ENCODE measurements around the gene RAB31. TPM values are rescaled to one million over a fixed set of nuclear protein-coding genes. Genes with fewer than 3 reads are reported as not detected.

RAB31 gene
- total and polyA plus RNA-seq, 8 donors: 1.4 to 28.2 (median 4.5) TPM

- no peak overlapping the region for H3K27ac ChIP-seq
- no peak for DNase-seq
- no peak for FAIRE-seq
- H3K9me3 ChIP-seq: no peaks in the 10 kb centered on the region
- 100% methylated on average over 1 of the region's 1 CpG for WGBS, 2 donors
- intact Hi-C loops (cut with DNase I): no loop called here
- no peaks in the 10 kb centered on the region for H3K27me3 ChIP-seq
- H3K4me3 ChIP-seq: no peak overlapping the region
- H3K4me1 ChIP-seq: peaks cover 6 to 12% (median 8%) of the 10 kb centered on the region in 3 donors
- no peaks in the 10 kb centered on the region for H3K36me3 ChIP-seq
- no peak for TF ChIP-seq CTCF (IDR thresholded peaks at IDR 0.05)
- ATAC-seq: no peak
Measured at GRCh38 chr18:9878095-9878494, 170.0 kb downstream of the RAB31 start.

- Histone ChIP-seq H3K36me3 (no peaks in the 10 kb centered on the region), H3K27ac (no peak overlapping the region), H3K9me3 (no peaks in the 10 kb centered on the region), H3K27me3 (no peaks in the 10 kb centered on the region), H3K4me3 (no peak overlapping the region), H3K4me1 (peaks cover 6 to 12% (median 8%) of the 10 kb centered on the region in 3 donors)
- no peak for FAIRE-seq
- TF ChIP-seq CTCF (IDR thresholded peaks at IDR 0.05): no peak
- 94 to 95% methylated on average over 6 of the region's 6 CpGs for WGBS, 2 donors
- no peak for DNase-seq
- intact Hi-C loops (cut with DNase I): no loop called here
- ATAC-seq: no peak
Measured at GRCh38 chr18:9878783-9879242, 170.7 kb downstream of the RAB31 start.

- intact Hi-C loops (cut with DNase I): no loop called here
- H3K27ac ChIP-seq: no peak overlapping the region
- ATAC-seq (no peak), DNase-seq (no peak), FAIRE-seq (no peak)
- no peaks in the 10 kb centered on the region for H3K9me3 ChIP-seq
- H3K4me3 ChIP-seq: no peak overlapping the region
- no peaks in the 10 kb centered on the region for H3K27me3 ChIP-seq
- no peaks in the 10 kb centered on the region for H3K4me1 ChIP-seq
- no peaks in the 10 kb centered on the region for H3K36me3 ChIP-seq
- 74 to 79% methylated on average over 6 of the region's 6 CpGs for WGBS, 2 donors
- no peak for TF ChIP-seq CTCF (IDR thresholded peaks at IDR 0.05)
Measured at GRCh38 chr18:9884090-9884489, 176.0 kb downstream of the RAB31 start.

- no peak for TF ChIP-seq CTCF (IDR thresholded peaks at IDR 0.05)
- Histone ChIP-seq H3K36me3 (no peaks in the 10 kb centered on the region), H3K4me3 (no peak overlapping the region), H3K27me3 (no peaks in the 10 kb centered on the region), H3K4me1 (no peaks in the 10 kb centered on the region), H3K27ac (no peak overlapping the region), H3K9me3 (no peaks in the 10 kb centered on the region)
- FAIRE-seq (no peak), ATAC-seq (no peak), DNase-seq (no peak)
- intact Hi-C loops (cut with DNase I): no loop called here
- 71 to 77% methylated on average over 12 of the region's 12 CpGs for WGBS, 2 donors
Measured at GRCh38 chr18:9884532-9885140, 176.5 kb downstream of the RAB31 start.

GRCh38 chr18:9885170-9886004 is 177.3 kb downstream of the RAB31 start, which contains the start of gene TXNDC2:
Gene TXNDC2 (plus strand): TSS chr18:9885973. CDS start chr18:9886681, 708 bp downstream.
- Histone ChIP-seq H3K4me1 (no peaks in the 10 kb centered on the region), H3K27me3 (no peaks in the 10 kb centered on the region), H3K9me3 (no peaks in the 10 kb centered on the region), H3K36me3 (no peaks in the 10 kb centered on the region), H3K4me3 (no peak within 1 kb of the TSS), H3K27ac (no peak within 1 kb of the TSS)
- WGBS, 2 donors: 86% methylated on average over 8 of the region's 8 CpGs
- no peak for TF ChIP-seq CTCF (IDR thresholded peaks at IDR 0.05)
- FAIRE-seq (no peak), ATAC-seq (no peak), DNase-seq (no peak)
- intact Hi-C loops (cut with DNase I): no loop called here

Data from pancreas (tissue), 10 donors.